Left lobe of liver (tissue), 2 donors: ENCODE results near the gene DICER1. TPM values are rescaled to one million over a fixed set of nuclear protein-coding genes. Genes with fewer than 3 reads are reported as not detected.

Source experiments
- ATAC-seq: fragments of 200-7000 bp; cut with Tn5 transposase; one replicate; pipeline ENCODE4 v1.9.1; 2020; ENCODE audit warnings: mild to moderate bottlenecking, moderate library complexity
- DNase-seq: peaks from one replicate; pipeline ENCODE4 v3.0.0-alpha.2; 2020; ENCODE audit warnings: low spot score
- total RNA-seq: library from RNA; stranded (reverse); gene quantifications from one replicate; pipeline ENCODE4 v1.2.1, GENCODE V29; 2021
- donor health status: DM: no; HTN: no; CAD: no; lungs with moderate emphysema.
- donor health status: DM: no; HTN: yes; CAD: no.

The DICER1 gene
- total RNA-seq, 1 donor from 2014 or later = 35.2 TPM

GRCh38 chr14:95062946-95063345, 94.4 kb downstream of the DICER1 start:
- ATAC-seq = no peak
- no peak for DNase-seq

GRCh38 chr14:95062220-95062619, 95.1 kb downstream of the DICER1 start:
- DNase-seq (no peak), ATAC-seq (no peak)

DNA sequence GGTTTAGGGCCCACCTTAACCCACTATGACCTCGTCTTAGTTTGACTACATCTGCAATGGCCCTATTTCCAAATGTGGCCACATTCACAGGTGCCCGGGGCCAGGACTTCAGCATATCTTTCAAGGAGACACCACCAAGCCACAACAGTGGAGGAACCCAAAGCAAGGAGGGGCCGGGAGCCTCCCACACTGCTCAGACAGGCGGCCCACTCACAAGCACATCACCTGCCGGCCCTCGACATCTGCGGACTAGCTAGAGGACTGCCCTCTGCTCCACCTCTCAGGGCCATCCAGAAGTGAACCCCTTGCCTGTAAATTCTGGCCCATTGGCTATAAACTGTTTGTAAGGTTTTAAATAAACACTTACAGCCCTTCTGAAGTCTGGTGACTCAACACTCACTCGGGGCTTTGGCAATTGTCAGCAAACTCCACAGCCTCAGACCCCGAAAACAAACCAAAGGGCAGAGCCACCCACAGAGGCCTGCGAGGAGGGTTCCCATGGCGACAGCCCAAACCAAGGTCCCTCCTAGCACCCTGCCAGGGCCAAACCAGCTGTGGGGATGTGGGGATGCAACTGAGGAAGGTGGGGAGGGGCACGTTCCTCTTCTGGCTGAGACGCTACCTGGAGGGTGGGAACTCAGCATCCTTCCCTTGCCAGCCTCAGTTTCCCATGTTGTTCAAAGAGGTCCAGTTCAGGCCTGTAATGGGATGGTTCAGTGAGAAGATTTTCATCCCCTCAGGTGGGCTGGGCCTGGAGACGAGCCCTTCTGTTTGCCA, 95.8 kb downstream of the DICER1 start:
- no peak for DNase-seq
- no peak for ATAC-seq

GRCh38 chr14:95059126-95059525, 98.2 kb downstream of the DICER1 start:
- DNase-seq = no peak
- ATAC-seq = no peak

GRCh38 chr14:95058491-95058890, 98.8 kb downstream of the DICER1 start:
- no peak for DNase-seq
- ATAC-seq = no peak

DNA sequence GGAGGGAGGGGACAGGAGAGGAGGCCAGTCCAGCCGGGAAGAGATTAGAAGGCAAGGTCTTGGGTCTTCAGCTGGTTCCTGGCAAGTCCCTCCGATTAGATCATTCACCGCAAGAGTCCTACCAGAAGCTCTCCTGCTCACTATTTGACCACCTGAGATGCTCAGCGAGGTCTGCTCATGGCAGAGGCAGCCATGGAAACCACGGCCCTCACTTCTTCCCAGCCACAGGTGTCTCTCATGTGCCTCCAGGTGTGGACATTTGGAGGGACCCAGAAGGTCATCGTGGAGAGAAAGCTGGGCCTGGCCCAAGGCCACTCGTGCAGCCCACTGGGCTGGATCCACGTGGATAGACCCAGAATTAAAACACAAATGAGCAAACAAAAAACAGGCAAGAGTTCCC, 99.5 kb downstream of the DICER1 start:
- DNase-seq = no peak
- ATAC-seq = no peak

GRCh38 chr14:95057147-95057546, 100.2 kb downstream of the DICER1 start:
- no peak for DNase-seq
- ATAC-seq = no peak

GRCh38 chr14:95056476-95056875, 100.9 kb downstream of the DICER1 start:
- DNase-seq = no peak
- ATAC-seq = no peak

DNA sequence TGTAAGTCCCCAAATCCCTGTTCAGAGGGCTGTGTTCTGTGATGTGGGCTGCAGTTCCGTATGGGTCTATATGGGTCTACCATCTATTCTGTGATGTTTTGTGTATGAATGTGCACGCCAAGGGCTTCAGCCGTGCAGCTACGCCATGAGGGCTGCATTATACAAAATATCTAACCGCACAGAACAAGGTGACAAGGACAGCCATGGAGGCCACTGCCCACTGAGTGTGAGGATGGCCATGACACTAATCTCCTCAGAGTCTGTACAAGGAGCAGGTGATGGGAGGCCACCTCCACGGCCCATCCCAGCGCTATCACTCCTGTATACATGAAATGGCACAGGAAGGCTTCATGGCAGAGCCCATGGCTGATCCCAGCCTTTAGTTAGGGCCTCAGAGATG, 102.0 kb downstream of the DICER1 start:
- no peak for ATAC-seq
- DNase-seq = no peak

GRCh38 chr14:95054346-95055280, 102.7 kb downstream of the DICER1 start:
- DNase-seq (no peak), ATAC-seq (no peak)

DNA sequence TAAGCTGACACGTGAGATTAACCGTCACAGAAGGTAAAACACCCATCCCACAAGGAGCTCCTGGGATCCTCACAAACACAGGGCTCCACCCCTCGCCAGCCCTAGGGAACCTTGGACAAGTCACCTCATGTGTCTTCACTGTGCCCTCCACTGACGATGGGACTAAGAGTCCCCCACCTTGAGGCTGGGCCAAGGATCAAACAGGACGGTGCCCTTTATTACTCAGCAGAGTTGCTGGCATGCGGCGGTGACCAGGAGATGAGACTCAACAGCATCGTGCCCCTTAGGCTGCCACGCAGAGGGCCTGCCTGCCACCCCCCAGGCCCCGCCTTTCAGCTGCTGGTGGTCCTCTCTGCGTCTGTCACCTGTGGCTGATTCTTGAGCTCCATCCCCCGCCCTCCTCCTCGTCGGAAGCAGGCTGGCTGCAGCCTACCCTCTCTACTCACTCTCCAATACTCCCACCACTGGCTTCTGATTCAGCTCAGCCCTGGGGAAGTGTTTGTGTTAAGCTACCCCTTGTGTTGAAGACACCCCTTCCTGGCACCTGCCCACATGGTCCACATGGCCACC, 105.2 kb downstream of the DICER1 start:
- ATAC-seq (no peak), DNase-seq (peak; percentile 38)

- DNase-seq (no peak), ATAC-seq (no peak)
Observed at GRCh38 chr14:95049952-95050351, 107.4 kb downstream of the DICER1 start.

DNA sequence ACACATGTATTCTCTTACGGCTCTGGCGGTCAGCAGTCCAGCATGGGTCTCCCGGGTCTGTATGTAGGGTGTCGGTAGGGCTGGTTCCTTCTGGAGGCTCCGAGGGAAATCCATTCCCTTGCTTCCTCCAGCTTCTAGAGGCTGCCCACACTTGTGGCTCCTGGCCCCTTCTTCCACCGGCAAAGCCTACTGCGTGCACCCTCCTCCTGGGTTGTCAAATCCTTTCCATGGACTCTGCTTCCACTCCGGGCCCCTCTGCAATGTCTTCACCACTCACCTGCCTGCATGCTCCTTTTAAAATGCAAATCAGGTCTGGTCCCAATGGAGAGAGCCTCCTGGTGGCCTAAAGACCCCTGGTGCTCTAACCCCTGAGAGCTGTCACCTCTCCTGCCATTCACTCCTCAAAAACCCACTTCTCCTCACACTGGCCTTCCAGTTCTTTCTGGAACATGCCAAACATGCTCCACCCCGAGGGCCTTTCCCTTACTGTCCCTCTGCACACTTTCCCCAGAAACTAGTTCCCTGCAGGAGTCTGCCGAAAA, 108.5 kb downstream of the DICER1 start:
- DNase-seq (no peak), ATAC-seq (no peak)

- DNase-seq (no peak), ATAC-seq (no peak)
Observed at GRCh38 chr14:95047754-95048153, 109.6 kb downstream of the DICER1 start.

DNA sequence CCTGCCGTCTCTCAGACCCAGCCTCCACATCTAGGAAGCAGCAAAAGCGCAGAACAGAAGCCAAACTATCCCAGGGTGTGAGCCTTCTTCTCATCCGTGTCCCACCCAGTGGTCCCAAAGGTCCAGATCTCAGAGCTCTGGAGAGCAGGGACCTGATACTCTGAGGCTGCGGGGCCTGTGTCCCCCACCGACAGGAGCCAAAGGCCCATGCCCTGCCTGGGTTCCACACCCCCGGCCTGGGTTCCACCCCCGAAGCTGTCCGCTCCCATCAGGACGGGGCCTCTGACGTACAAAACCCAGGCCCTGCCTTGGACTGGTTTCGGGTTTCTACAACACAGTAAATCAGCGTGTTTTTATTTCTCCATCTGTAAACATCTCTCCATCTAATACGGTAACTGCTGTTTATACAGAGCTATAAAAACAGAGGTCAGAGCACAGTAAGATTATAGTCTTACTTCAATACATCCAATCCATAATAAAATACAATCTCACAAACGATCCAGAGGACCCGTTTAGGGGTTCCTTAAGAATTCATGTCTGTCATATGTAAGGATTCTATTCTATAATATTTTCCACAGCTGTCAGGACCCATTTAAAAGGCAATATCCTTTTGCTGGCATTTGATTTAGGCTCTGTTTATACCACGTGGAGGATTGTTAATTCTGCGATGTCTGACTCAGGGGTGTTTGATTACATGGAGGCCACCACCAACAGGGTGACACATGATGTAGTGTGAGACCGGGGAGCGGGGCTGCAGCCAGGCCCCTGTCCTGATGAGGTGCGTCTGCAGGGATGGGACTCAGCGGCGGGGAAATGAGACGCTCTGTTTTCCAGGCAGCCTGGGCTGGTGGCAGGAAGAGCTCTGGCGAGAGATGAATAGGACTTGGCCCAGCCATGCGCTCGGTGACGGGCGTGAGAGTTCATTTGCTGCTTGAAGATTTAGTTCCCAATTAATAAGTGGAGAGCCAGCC, 110.3 kb downstream of the DICER1 start:
- no peak for ATAC-seq

DNA sequence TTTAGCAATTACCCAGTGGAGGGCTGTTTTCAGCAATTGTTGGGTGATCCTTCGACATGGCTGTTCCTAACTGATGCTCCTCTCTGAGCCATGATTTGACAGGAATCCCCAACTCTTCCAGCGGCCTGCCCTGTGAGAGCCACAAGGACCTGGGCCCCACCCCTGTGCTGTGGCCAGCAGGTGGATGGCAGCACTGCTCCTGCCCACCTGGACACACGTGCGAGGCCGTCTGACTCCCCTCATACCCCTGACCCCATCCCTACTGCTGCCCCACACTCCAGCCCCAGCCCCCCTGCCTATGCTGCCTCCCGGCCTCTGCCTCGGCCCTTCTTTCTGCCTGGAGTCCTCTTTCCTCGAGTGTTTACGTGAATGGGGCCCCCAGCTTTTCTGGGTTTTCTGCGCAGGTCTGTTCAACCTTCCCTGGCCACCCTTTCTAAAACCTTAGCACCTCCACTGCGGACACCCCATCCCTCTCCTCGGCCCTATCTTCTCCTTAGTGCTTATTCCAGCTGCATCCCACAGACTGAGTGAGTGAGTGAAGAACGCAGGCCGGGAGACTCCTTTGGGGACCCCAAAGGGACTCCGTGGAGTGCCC, 111.4 kb downstream of the DICER1 start:
- no peak for DNase-seq
- ATAC-seq = no peak

More for the DNA sequence above, 110.3 kb downstream of the DICER1 start:
- no peak for DNase-seq

DNA sequence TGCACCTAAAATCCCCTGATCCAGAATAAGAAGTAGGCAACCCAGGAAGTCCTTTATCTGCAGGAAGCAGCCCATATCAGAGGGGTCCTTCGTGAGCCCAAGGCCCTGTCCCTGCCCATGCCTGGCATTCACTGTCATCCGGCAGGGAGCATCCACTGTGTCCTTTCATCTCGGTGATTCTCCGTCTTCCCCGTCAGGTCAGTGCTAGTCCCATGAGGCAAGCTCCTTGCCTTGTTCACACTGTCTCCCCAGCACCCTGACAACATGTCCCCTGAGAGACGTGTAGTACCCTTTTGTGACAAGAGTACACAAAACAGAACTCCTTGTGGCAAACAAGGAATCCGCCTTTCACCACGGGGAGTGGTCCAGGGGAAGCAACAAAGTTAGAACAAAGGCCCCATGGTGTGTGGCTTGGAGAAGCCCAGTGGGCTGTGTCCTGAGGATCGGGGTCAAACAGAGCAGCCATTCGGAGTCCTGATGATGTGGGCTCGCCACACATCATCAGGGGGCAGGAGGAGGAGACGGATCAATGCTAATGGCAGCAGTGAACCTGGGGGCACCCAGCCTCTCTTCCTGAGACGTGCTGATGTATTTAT, 112.1 kb downstream of the DICER1 start:
- DNase-seq (peak; percentile 26), ATAC-seq (no peak)

GRCh38 chr14:95044463-95045105, 112.7 kb downstream of the DICER1 start:
- peak; percentile 31 for DNase-seq

More at GRCh38 chr14:95044463-95045105, 112.7 kb downstream of the DICER1 start:
- ATAC-seq = no peak
